HEK293T (cell line): ENCODE measurements around the gene NREP.

Source experiments
- BHLHE40 ChIP-seq: fragments of 450-650 bp; IDR thresholded peaks from 2 replicates; pipeline ENCODE4 v1.6.1; 2016; ENCODE audit warnings: mild to moderate bottlenecking, moderate library complexity, borderline replicate concordance
- CTBP1 ChIP-seq: fragments of 450-650 bp; IDR thresholded peaks from 2 replicates; pipeline ENCODE4 v1.6.1; 2016; ENCODE audit warnings: borderline replicate concordance
- ELF4 ChIP-seq: fragments of 450-650 bp; IDR thresholded peaks from 2 replicates; pipeline ENCODE4 v1.6.1; 2017; ENCODE audit warnings: antibody characterized with exemption
- FOXK2 ChIP-seq: fragments of 450-650 bp; IDR thresholded peaks from 2 replicates; pipeline ENCODE4 v1.6.1; 2016; ENCODE audit warnings: mild to moderate bottlenecking
- HDGF ChIP-seq: fragments of 450-650 bp; IDR thresholded peaks from 2 replicates; pipeline ENCODE4 v1.6.1; 2017; ENCODE audit warnings: antibody characterized with exemption, borderline replicate concordance
- L3MBTL2 ChIP-seq: fragments of 450-650 bp; conservative IDR thresholded peaks from 2 replicates; pipeline ENCODE4 v1.6.1; 2016; ENCODE audit warnings: mild to moderate bottlenecking
- SP1 ChIP-seq: fragments of 450-650 bp; IDR thresholded peaks from 2 replicates; pipeline ENCODE4 v1.6.1; 2017
- SUZ12 ChIP-seq: fragments of 450-650 bp; IDR thresholded peaks from 2 replicates; pipeline ENCODE4 v1.6.1; 2016; ENCODE audit warnings: mild to moderate bottlenecking
- TARDBP ChIP-seq: fragments of 450-650 bp; IDR thresholded peaks from 2 replicates; pipeline ENCODE4 v1.6.1; 2016

DNA sequence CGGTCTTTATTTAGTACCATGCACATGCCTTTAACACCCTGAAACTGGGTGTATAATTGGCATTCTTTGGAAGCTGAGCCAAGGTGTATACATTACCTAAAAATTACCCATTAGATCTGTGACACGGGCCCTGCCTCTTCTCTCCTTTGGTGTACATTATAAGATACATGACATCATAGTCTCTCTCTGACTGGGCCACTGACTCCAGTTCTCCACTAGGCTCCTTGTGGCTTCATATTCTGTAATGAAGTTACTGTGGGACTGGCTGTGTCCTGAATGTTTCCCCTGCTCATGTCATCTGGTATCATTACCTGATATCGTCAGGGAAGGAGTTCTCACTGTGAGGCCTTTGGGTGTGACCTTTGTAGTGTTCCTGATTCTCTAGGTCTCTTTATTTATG is 65.5 kb downstream of the NREP start:
- no peak for TF ChIP-seq CTBP1
- no peak for TF ChIP-seq SUZ12
- no peak for TF ChIP-seq FOXK2
- TF ChIP-seq SP1 = no peak
- TF ChIP-seq ELF4 = no peak
- no peak for TF ChIP-seq BHLHE40
- no peak for TF ChIP-seq HDGF
- no peak for TF ChIP-seq TARDBP
- no peak for TF ChIP-seq L3MBTL2
